NCI-H2029 treated with DMSO at 0.1 percent for 48 hours (cell line): ENCODE results near the gene HAUS8.
A peak's percentile ranks its signal among the peaks of the same experiment; 100 is the strongest.
"Not testable (repeated sequence)": the region's sequence is repeated elsewhere in the genome, so short reads cannot be mapped to it uniquely, and the experiment has no call there.

Source experiments
- DNase-seq: peaks from one replicate; lab custom pipeline; 2025; lab: John Stamatoyannopoulos, UW

HAUS8 gene

DNA sequence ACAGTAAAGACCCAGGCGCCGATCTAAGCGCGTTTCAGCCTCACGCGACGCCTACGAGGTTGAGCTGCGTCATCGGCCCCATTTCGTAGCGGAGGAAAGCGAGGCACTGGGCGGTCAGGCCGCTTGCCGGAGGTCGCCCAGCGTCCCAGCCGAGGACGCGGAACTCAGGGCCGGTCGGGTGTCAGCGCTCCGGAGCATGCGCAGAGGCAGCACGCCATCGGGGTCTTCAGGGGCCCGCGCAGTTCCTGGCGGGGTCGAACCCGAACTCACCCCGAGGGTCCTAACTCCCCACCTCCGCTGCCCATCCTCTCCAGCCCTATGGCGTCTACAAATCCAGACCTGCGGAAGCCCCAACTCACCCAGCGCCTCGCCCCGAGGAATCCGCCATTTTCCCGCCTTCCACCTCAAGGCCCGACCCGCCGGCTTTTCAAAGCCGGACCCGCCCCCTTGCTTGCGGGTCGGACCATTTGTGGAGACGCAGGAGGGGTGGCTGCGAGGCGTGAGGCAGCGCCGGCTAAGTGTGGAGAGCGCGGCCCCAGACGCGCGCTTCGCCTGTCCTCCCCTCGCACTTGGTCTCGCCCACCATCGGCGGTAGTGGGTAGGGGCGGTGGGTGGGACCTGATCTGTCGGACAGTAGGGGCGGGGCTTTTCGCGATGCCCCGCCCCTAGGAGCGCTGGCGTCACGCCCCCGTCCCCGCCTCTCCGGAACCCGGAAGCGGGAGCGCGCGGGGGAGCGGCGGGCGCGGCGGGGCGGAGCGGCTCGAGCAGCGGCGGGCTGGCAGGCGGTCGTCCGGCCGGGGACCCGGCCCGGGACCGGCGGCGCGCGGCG, at the start of gene HAUS8, which contains the start of gene MYO9B:
Gene HAUS8 (minus strand): TSS at position 418 of the 829 bp plus-strand sequence. CDS start 30 bp downstream, at position 388.
Gene MYO9B (plus strand): TSS at position 743 of the 829 bp plus-strand sequence. CDS start 25,941 bp downstream, outside the sequence.
- DNase-seq = peak; percentile 83

- no peak for DNase-seq
These were observed 48.8 kb upstream of the HAUS8 start for GRCh38 chr19:17124025-17124424.

DNA sequence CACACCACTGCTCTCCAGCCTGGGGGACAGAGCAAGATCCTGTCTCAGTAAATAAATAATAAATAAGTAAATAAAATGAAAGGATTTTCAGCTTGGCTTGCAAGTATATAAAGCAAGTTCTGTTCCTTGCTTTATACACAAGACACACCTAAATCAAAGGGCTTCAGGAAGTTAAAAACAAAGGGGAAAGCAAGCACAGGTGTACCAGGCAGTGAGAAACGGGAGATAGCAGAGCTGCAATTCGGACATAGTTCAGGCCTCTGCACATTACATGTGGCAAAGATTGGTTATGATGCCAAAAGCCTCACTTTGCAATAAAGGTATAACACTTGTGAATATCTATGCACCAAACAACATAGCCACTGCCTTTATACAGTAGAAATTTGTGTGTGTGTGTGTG, 47.8 kb upstream of the HAUS8 start:
- no peak for DNase-seq

GRCh38 chr19:17121736-17122293, 46.6 kb upstream of the HAUS8 start:
- DNase-seq = no peak

GRCh38 chr19:17118957-17119356, 43.7 kb upstream of the HAUS8 start:
- no peak for DNase-seq

DNA sequence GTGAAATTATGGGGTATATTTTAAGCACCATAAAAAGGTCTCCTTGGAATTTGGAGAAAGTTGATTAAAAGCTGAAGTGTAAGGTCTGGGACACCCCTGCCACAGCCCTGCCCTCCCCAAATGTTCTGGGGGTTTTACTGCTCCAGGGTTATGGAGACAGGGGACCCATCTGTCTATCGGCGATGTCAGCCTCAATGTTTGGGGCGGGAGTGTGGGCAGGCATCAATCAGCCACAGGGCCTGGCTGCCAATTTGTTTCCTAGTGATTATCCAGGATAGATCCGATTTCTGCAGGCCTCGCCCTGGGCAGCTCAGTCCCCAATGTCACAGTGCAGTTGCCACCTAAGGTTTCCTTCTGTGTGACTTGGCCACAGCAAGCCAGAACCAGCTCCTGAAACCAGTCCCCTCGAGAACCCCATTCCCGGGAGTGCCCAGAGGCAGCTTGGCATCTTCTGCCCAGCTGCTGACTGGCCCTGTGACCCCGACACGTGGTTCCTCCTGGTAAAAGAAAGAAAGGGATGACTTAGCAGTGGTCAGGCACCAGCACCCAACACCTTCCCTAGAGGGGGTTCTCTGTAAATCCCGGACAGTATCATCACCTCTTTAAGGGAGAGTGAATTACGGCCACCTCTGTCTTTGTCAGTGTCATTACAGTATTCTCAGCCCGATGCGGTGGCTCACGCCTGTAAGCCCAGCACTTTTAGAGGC, 41.9 kb upstream of the HAUS8 start:
- DNase-seq = no peak

DNA sequence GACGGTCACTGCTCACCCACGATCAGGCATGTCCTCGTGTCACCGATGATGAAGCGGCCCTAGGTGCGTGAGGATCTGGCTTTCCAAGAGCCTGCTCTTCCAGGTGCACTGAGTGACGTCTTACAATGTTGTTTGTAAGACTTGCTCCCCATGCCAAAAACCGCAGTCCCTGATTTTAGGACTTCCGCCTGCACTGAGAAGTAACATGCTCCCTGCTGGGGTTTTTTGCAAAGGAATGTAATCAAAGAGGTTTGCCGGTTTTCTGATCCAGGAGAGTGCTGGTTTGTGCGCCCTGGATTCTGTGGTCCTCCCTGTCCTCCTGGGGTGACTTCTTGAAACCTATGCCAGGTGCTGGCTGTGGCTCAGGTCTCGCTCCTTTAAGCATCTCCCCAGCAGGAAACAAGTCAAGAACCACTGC, 39.2 kb upstream of the HAUS8 start:
- no peak for DNase-seq

GRCh38 chr19:17113127-17113785, 38.0 kb upstream of the HAUS8 start:
- no peak for DNase-seq

DNA sequence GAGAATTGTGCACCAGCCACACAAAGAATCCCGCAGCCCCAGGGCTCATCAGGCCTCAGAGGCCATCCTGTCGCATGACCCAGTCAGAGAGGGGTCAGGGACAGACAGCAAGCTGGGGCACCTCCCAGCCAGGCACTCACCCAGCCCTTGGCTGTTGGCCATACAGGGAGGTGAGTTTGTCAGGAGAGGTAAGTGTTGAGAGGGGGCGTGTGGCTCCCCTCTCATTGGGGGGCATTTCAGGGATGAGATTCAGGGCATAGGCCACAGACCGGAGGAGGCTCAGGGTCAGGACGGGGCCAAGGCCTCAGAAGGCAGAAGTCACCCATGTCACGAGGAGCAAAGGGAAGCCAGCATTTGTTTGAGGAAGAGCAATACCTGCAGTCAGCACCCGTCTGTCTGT, 37.4 kb upstream of the HAUS8 start:
- DNase-seq = no peak

- DNase-seq = no peak
These were observed 37.0 kb upstream of the HAUS8 start for GRCh38 chr19:17112271-17112670.

DNA sequence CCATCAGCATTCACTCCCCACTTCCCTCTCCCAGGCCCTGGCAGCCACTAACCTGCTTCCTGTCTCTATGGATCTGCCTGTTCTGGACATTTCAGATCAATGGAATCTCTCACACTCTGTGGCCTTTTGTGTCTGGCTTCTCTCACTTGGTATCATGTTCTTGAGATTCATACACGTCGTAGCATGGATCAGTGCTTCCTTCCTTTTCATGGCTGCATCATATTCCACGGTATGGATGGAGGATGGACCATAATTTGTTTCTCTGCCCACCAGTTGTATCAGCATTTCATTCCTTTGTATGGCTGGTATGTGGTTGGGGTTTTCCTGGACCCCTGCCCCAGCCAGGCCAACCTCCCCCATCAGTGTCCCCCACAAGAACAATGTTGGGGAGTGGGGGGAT, 36.5 kb upstream of the HAUS8 start:
- no peak for DNase-seq

- DNase-seq = no peak
These were observed 35.3 kb upstream of the HAUS8 start for GRCh38 chr19:17110599-17110966.

DNA sequence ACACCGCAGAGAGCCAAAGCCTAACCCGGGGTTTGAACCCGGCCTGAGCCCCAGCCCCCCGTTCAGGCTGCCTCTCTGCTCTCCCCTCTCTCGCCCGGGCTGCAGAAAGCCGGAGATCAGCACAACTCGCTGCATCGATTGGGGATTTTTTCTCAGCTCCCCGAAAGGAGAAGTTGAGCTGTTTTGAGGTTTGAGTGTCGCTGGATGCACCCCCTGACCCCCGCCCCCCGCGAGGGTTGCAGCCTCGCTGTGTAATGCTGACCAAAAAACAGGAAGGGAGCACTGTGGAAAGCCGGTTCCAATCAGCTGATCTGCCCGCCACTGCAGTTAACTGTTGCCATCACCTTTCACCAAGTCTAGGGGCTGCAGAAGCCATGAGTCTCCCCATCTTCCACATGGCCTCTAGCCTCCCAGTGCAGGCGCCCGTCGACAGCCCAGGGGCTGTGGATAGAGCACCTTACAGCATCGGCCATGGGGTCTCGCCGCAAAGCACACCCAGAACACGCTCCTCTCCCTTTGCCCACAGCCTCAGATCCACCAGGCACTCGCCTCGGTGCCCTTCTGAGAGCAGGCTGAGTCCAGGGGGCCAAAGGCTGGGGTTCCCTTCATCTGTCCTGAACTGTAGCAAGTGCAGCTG, 34.8 kb upstream of the HAUS8 start:
- DNase-seq = no peak

GRCh38 chr19:17109300-17109699, 34.0 kb upstream of the HAUS8 start:
- DNase-seq = no peak

- no peak for DNase-seq
These were observed 33.2 kb upstream of the HAUS8 start for GRCh38 chr19:17108453-17108784.

GRCh38 chr19:17107546-17108452, 32.5 kb upstream of the HAUS8 start:
- DNase-seq = no peak

GRCh38 chr19:17106964-17107363, 31.7 kb upstream of the HAUS8 start:
- DNase-seq = not testable (repeated sequence)

GRCh38 chr19:17105556-17105955, 30.3 kb upstream of the HAUS8 start:
- DNase-seq = no peak

DNA sequence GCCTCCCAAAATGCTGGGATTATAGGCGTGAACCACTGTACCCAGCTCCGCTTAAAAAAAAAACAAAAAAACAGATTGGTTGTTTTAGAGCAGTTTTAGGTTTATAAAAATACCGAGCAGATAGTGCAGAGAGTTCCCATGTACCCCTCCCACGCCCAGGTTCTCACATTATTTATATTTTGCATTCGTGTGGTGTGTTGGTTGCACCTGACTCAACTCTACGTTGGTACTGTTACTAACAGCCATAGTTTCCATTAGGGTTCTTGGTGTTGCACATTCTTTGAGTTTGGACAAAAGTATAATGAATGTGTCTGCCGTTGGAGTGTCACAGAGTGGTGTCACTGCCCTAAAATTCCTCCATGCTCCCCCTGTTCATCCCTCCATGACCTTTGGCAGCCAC, 29.4 kb upstream of the HAUS8 start:
- no peak for DNase-seq

DNA sequence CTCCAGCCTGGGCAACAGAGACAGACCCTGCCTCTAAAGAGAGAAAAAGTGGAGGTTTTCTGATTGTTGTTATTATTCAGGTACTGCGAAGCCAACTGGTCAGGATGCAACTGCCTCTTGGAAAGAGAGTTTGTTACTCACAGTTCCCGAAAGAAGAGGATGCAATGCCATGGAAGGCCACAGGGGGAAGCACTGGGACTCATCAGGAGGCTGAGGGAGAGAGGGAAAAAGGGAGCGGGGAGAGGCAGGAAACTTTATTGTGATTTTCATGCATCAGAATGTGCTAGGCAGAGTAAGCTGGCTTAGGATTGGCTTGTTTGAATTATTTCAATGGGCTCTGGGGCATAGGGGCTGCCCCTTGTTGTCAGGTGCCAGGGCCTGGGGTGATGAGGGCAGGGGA, 27.9 kb upstream of the HAUS8 start:
- DNase-seq = no peak
